NT2/D1 (cell line): ENCODE measurements around the gene SNX10.

Experiments
- SUZ12 ChIP-seq: IDR thresholded peaks from 2 replicates; pipeline ENCODE4 v1.6.1; 2011; ENCODE audit not compliant: insufficient read length, insufficient read depth; ENCODE audit errors: extremely low read depth
- ZNF274 ChIP-seq: IDR thresholded peaks from 2 replicates; pipeline ENCODE4 v1.6.1; 2011; ENCODE audit warnings: mild to moderate bottlenecking, low read depth, low read length

- TF ChIP-seq ZNF274 (no peak), SUZ12 (no peak)
Measured at GRCh38 chr7:26357799-26358151, 66.1 kb downstream of the SNX10 start.
